ENCODE data around the gene VWCE. TPM values are rescaled to one million over a fixed set of nuclear protein-coding genes. Genes with fewer than 3 reads are reported as not detected.

The VWCE gene
- total RNA-seq, 1 donor from 2014 or later: 0.26 TPM

DNA sequence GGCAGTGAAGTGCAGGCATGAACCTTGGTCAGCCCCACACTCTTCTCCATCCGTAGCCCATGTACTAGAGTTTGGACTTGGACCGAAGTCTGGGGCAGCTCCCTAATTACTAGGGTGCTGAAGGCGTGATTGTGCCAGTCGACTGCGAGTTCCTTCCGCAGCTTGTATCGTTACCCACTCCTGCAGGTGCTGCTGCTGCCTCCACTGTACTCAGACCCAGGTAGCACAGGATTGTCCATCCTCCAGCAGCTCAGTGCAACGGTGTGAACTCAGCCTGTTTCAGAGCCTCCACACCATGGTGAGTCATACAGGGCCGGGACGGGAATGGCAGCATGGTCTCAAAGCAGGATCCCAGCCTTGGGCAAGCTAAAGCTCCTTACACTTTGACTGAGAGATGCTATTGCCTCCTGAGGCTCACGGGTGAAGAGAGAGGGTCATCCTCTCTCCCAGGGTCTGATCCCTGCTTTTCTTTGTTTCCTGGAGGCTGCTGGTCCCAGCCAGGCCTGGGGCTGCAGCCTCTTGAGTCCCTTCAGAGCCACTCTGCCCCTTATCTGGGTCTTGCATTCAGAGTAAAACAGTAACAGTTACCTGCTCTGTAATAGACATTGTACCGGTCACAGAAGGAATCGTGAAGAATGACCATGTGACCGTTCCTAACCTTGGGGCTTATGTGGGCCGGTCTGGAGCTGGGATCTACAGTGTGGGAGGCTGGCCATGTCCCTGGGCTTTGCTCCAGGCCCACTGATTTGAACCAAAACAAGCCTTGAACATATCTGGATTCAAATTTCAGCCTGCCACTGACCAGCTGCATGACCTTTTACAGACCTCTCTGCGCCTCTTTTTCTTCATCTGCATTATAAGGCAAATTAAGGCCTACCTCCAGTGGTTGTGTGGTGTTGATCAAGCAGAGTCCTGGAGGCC, 39.6 kb upstream of the VWCE start:
- no peak for FAIRE-seq
- TF ChIP-seq, protein P1, sequence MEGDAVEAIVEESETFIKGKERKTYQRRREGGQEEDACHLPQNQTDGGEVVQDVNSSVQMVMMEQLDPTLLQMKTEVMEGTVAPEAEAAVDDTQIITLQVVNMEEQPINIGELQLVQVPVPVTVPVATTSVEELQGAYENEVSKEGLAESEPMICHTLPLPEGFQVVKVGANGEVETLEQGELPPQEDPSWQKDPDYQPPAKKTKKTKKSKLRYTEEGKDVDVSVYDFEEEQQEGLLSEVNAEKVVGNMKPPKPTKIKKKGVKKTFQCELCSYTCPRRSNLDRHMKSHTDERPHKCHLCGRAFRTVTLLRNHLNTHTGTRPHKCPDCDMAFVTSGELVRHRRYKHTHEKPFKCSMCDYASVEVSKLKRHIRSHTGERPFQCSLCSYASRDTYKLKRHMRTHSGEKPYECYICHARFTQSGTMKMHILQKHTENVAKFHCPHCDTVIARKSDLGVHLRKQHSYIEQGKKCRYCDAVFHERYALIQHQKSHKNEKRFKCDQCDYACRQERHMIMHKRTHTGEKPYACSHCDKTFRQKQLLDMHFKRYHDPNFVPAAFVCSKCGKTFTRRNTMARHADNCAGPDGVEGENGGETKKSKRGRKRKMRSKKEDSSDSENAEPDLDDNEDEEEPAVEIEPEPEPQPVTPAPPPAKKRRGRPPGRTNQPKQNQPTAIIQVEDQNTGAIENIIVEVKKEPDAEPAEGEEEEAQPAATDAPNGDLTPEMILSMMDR (IDR thresholded peaks at IDR 0.05; ENCODE audit: insufficient read depth, low read length, severe bottlenecking): no peak
- peaks cover 5% of the 10 kb centered on the region for H3K36me3 ChIP-seq (ENCODE audit: control insufficient read depth, insufficient read depth, low read length)
- no peaks in the 10 kb centered on the region for H3K27me3 ChIP-seq (ENCODE audit: control insufficient read depth, insufficient read depth, low read length)
- DNase-seq (ENCODE audit: low read depth): peak; percentile 65
- no peak overlapping the region for H3K4me3 ChIP-seq (ENCODE audit: low read depth, low read length)

DNA sequence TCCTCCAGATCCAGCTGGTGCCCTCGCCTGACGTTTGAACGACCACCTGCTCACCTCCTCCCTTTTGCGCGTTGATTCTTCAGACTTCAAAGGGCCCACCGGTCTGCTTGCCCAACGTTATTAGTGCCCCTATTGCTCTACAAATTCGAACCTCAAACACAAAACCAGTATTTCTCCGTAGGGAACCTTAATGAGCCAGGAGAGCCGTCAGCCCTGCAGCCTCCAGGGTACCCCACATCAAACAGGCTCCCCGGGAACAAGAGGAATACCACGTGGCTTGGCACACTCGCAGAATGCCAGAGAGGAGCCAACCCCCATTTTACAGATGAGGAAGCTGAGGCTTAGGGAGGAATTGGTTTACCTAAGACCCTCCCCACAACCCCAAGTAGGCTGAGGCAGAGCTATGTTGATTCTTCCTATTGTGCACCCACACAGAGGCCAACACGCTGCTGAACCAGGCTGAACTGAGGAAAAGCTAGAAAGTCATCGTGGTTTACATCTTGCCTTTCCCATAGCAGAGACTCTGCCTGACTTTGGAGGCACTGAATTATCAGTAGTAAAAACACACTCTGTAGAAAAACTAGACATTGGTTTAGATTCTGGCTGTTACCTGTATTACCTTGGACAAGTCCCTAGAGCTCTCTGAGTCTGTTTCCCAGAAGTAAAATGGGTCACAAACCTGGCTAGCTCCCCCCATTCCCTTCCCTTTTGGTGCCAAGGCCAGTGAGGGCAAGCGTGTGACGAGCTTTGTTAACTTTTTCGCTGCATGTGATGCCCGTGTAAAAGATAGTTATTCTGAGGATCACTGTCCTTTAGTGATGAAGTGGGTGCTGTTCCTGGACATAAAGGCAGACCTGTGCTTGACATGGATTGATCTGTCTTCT, 38.7 kb upstream of the VWCE start:
- TF ChIP-seq, protein P1 (IDR thresholded peaks at IDR 0.05; ENCODE audit: insufficient read depth, low read length, severe bottlenecking): no peak
- H3K4me3 ChIP-seq (ENCODE audit: low read depth, low read length): peak overlapping the region; percentile 92
- no peak for FAIRE-seq

DNA sequence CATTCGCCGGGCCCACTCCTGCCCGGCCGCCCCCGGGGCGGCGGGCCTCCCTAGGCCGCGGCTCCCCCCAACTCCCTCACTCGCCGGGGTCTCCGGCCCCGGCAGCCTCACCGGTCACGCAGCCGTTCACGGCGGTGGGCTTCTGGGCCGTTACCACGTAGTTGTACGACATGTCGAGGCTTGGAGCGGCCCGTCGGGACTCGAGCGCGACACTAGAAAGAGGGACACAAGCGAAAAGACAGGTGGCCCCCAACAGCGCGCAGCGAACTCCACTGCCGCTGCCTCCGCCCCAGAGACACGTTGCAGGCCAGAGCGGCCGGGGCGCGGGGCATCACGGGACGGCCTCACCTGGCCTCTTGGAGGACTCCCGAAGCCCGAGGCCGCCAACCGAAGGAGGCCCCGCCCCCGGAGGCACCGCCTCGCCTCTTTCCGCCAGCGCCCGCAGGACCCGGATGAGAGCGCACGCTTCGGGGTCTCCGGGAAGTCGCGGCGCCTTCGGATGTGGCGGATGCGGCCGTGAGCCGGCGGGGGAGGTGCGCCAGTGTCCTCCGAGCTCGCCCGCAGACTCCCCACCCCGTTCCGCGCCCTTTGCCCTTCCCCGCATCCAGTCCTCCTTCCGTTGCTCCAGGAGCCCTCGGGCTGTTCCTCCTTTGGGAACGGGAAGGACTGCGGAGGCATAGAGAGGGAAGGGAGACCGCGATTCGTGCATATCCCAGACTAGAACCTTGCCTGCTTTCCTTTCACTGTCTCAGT, 37.9 kb upstream of the VWCE start, which contains the start of the genes DDB1 and TKFC:
TSS of gene DDB1 (minus strand) at position 309 of the 753 bp plus-strand sequence. CDS start at position 172, 137 bp downstream.
TSS of gene TKFC (plus strand) at position 432 of the 753 bp plus-strand sequence. CDS start 1,501 bp downstream, outside the sequence.
- FAIRE-seq: no peak
- Histone ChIP-seq H3K36me3 (ENCODE audit: control insufficient read depth, insufficient read depth, low read length) (peaks cover 3% of the 10 kb centered on the region), H3K4me3 (ENCODE audit: low read depth, low read length) (peak within 1 kb of the TSS; percentile 92), H3K27me3 (ENCODE audit: control insufficient read depth, insufficient read depth, low read length) (no peaks in the 10 kb centered on the region)
- peak; percentile 79 for DNase-seq (ENCODE audit: low read depth)
- TF ChIP-seq, protein P1 (IDR thresholded peaks at IDR 0.05; ENCODE audit: insufficient read depth, low read length, severe bottlenecking): no peak

More for the DNA sequence above, 38.7 kb upstream of the VWCE start:
- peaks cover 8% of the 10 kb centered on the region for H3K36me3 ChIP-seq (ENCODE audit: control insufficient read depth, insufficient read depth, low read length)
- no peaks in the 10 kb centered on the region for H3K27me3 ChIP-seq (ENCODE audit: control insufficient read depth, insufficient read depth, low read length)
- no peak for DNase-seq (ENCODE audit: low read depth)

DNA sequence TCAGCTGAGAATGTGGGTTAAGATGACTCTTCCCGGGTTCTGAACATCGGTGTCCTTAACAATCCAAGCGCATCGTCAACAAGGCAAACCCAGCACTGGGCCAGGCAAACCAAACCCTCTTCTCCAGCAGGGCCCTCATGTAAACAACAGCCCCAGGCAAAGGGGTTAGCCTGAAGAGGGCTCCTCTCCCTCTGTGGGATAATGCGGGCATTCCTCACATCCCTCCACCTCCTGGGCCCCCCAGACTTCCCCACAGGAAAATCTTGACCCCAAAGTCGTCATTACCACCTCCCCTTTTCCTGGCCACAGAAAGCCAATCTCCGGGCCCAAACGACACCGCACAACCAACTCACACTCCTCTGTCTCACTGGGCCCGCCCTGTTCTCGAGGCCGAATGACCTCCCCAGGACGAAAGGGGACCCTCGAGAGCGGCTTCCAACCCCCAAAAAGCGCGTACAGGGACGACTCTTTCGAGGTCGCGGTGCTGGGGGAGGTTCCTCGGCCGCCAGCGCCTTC, 37.2 kb upstream of the VWCE start:
- Histone ChIP-seq H3K27me3 (ENCODE audit: control insufficient read depth, insufficient read depth, low read length) (no peaks in the 10 kb centered on the region), H3K36me3 (ENCODE audit: control insufficient read depth, insufficient read depth, low read length) (peaks cover 3% of the 10 kb centered on the region), H3K4me3 (ENCODE audit: low read depth, low read length) (peak overlapping the region; percentile 92)
- no peak for FAIRE-seq
- no peak for DNase-seq (ENCODE audit: low read depth)
- TF ChIP-seq, protein P1 (IDR thresholded peaks at IDR 0.05; ENCODE audit: insufficient read depth, low read length, severe bottlenecking): no peak

DNA sequence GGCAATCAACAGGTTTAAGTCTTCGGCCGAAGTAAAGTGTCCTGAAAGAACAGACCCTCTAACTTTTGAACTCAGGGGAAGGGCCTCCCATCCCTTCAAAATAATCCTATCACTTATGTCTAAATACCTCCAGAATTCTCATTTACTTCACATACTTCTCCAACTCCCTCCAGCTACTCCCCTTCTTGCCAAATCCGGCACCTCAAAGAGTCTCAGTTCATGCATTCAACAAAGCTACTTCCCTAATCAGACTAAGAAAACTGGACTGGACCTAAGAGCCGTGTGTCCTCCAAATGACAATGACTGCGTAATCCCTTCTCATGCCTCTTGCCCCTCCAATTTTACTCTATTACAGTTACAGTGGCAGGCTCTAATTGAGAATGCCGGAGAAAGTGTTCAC, 36.5 kb upstream of the VWCE start:
- Histone ChIP-seq H3K27me3 (ENCODE audit: control insufficient read depth, insufficient read depth, low read length) (no peaks in the 10 kb centered on the region), H3K4me3 (ENCODE audit: low read depth, low read length) (peak overlapping the region; percentile 92), H3K36me3 (ENCODE audit: control insufficient read depth, insufficient read depth, low read length) (peaks cover 6% of the 10 kb centered on the region)
- TF ChIP-seq, protein P1 (IDR thresholded peaks at IDR 0.05; ENCODE audit: insufficient read depth, low read length, severe bottlenecking): no peak
- FAIRE-seq (no peak), DNase-seq (ENCODE audit: low read depth) (no peak)

All from bronchial epithelial cell (primary cell).